Activated T-helper 1 cell treated with anti-CD3 and anti-CD28 coated beads, Interleukin-12 subunit alpha, Interleukin-12 subunit beta, Interleukin-2, Interleukin-4 antibody, amounts not matched to agents 30 ng/mL and 10 ng/mL and 1 ng/mL, durations not matched to agents 14 hours and 24 hours and 36 hours (primary cell): ENCODE results near the gene CASP10. TPM values are rescaled to one million over a fixed set of nuclear protein-coding genes. Genes with fewer than 3 reads are reported as not detected.

Experiments used
- DNase-seq: peaks from one replicate; pipeline ENCODE4 v3.0.0; 2021; ENCODE audit warnings: low spot score
- H3K27ac Mint-ChIP-seq: one replicate; pipeline ENCODE4 v1.8.0; 2021; ENCODE audit warnings: mild to moderate bottlenecking, mixed read lengths
- H3K27me3 Mint-ChIP-seq: one replicate; pipeline ENCODE4 v1.8.0; 2022; ENCODE audit warnings: mild to moderate bottlenecking, moderate library complexity, mixed read lengths; ENCODE audit not compliant: insufficient read depth
- H3K36me3 Mint-ChIP-seq: one replicate; pipeline ENCODE4 v1.8.0; 2021; ENCODE audit warnings: low read depth, mixed read lengths
- H3K4me1 Mint-ChIP-seq: one replicate; pipeline ENCODE4 v1.8.0; 2021; ENCODE audit warnings: low read depth, mixed read lengths
- H3K4me3 Mint-ChIP-seq: one replicate; pipeline ENCODE4 v1.8.0; 2021; ENCODE audit warnings: mild to moderate bottlenecking, moderate library complexity, mixed read lengths
- H3K9me3 Mint-ChIP-seq: one replicate; pipeline ENCODE4 v1.8.0; 2021; ENCODE audit warnings: mixed read lengths
- intact Hi-C: fragments of 100-400 bp; cut with micrococcal nuclease; formaldehyde crosslinking; loops from one replicate; pipeline ENCODE4 v1.15.1; 2024
- total RNA-seq: library from RNA; stranded (reverse); gene quantifications from 2 replicates; pipeline ENCODE4 v1.2.3, GENCODE V29; 2022

The CASP10 gene
- total RNA-seq, 1 donor from 2014 or later: 13.5 TPM

DNA sequence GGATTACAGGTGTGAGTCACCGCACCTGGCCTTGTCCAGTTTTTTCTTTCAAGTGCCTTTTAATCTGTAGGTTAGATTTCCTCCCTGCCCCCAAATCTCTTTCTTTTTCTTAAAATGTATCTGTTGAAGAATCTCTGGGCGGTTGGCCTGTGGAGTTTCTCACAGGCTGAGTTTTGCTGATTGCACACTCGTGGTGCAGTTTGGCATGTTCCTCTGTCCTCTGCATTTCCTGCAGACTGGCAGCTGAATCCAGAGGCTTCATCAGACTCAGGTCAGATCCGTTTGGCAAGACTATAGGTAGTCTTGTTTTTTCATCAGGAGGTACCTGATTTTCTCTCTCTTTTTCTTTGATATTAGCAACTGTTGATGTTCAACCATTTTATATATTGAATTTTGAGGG lies 5.5 kb downstream of the CASP10 start:
- H3K9me3 Mint-ChIP-seq: peaks cover 8% of the 10 kb centered on the region
- H3K4me1 Mint-ChIP-seq: peaks cover 80% of the 10 kb centered on the region
- no peak for DNase-seq
- no peak overlapping the region for H3K4me3 Mint-ChIP-seq
- H3K36me3 Mint-ChIP-seq: peaks cover 44% of the 10 kb centered on the region
- intact Hi-C loops: loop anchor here (10.0 kb wide), 1 partner anchor 1076 kb away; the partner anchor contains the start of gene NOP58
- H3K27ac Mint-ChIP-seq: no peak overlapping the region
- no peaks in the 10 kb centered on the region for H3K27me3 Mint-ChIP-seq

DNA sequence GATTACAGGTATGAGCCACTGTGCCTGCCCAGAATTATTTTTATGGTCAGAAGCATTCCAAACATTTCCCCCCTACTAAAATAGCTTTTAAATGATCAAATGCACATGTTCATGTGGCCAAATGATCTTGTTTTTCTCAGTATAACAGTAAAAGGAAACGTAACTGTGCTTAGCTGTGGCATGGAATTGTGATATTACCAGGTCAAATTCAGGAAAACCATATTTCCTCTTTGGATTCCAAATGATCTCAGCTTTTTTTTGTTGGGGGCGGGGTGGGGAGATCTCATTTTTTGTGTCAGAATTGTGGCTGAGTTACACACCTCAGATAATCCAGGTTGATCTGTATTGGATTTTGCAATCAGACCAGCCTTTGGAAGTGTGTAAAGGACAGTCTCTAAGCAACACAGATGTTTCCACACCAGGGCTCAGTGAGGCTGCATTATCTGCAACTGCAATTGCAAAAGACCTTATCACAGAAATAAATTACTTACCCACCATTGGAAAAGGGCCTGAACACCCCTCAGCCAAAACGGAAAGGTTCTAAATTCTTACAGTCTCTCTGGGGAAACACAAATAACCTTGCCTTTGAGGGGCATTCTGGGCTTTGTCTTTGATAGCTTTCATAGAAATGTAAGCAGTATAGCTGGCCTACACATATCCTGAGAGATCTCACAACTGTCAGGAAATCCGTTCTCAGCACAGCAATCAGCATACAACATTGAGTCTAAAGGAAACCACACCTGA lies 8.4 kb downstream of the CASP10 start:
- no peaks in the 10 kb centered on the region for H3K27me3 Mint-ChIP-seq
- H3K4me1 Mint-ChIP-seq: peaks cover 74% of the 10 kb centered on the region
- peaks cover 8% of the 10 kb centered on the region for H3K9me3 Mint-ChIP-seq
- H3K4me3 Mint-ChIP-seq: peak overlapping the region; percentile 20
- DNase-seq: no peak
- peaks cover 53% of the 10 kb centered on the region for H3K36me3 Mint-ChIP-seq
- peak overlapping the region; percentile 73 for H3K27ac Mint-ChIP-seq
- intact Hi-C loops: no loop called here

DNA sequence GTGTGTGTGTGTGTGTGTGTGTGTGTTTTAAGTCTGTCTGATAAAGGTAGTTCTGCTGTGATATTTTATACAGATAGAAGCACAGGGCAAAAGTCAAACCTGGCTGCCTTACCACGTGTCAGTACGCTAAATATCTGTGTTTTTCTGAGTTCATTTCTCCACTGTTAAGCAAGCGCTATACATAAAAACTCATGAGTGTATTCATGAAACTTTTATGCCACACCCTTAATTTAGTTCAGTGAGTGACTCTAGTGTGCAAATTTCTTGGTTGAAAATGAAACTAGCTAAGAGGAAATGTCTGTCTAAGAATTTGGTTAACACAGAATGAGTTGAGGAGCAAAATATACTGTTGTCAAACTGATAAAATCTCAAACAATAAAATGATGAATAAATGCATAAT lies 11.2 kb downstream of the CASP10 start:
- H3K4me1 Mint-ChIP-seq: peaks cover 65% of the 10 kb centered on the region
- H3K27me3 Mint-ChIP-seq: no peaks in the 10 kb centered on the region
- intact Hi-C loops: loop anchor here (1.0 kb wide), 3 partner anchors 10 to 38 kb away; no protein-coding TSS in a partner anchor
- no peaks in the 10 kb centered on the region for H3K9me3 Mint-ChIP-seq
- DNase-seq: no peak
- H3K4me3 Mint-ChIP-seq: peak overlapping the region; percentile 38
- H3K27ac Mint-ChIP-seq: peak overlapping the region; percentile 57
- peaks cover 48% of the 10 kb centered on the region for H3K36me3 Mint-ChIP-seq

DNA sequence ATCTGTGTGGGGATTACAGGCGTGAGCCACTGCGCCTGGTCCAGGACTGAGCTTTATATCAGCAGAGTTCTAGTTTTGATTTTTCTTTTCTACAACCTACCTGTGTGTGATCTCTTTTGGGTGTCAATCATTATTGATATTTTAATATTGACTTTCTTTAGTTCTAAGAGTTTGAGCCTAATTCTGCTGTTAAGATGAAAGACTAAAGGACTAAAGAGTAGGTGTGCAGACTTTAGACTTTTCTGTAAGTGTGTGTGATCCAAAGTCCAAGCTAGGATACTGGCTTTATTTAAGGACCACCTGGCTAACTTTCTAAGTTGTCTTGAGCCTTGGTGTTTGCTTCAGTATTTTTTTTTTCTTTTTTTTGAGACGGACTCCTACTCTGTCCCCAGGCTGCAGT lies 12.4 kb downstream of the CASP10 start:
- H3K9me3 Mint-ChIP-seq: no peaks in the 10 kb centered on the region
- no peak for DNase-seq
- no peak overlapping the region for H3K4me3 Mint-ChIP-seq
- peaks cover 46% of the 10 kb centered on the region for H3K36me3 Mint-ChIP-seq
- no peaks in the 10 kb centered on the region for H3K27me3 Mint-ChIP-seq
- intact Hi-C loops: no loop called here
- H3K4me1 Mint-ChIP-seq: peaks cover 60% of the 10 kb centered on the region
- H3K27ac Mint-ChIP-seq: no peak overlapping the region

DNA sequence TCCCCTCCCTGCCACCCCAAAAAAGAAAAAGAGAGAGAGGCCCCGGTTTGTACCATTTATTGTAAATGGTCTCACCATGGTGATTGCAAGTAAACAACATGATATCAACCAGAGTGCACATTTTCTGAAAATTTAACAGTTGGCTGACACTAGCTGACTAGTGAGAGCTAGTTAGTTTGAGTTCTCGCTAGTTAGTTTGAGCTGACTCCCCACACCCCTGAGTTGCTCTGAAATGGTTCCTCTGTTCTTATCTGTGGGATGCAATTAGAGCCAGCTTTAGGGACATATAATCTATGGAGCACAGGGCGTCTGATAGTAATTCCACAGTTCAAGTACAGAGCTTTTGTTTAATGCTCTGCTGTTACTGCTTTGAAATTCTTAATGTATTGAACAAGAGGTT lies 13.1 kb downstream of the CASP10 start:
- H3K9me3 Mint-ChIP-seq: no peaks in the 10 kb centered on the region
- H3K27ac Mint-ChIP-seq: no peak overlapping the region
- peaks cover 55% of the 10 kb centered on the region for H3K4me1 Mint-ChIP-seq
- H3K36me3 Mint-ChIP-seq: peaks cover 47% of the 10 kb centered on the region
- intact Hi-C loops: no loop called here
- H3K4me3 Mint-ChIP-seq: no peak overlapping the region
- H3K27me3 Mint-ChIP-seq: no peaks in the 10 kb centered on the region
- no peak for DNase-seq

DNA sequence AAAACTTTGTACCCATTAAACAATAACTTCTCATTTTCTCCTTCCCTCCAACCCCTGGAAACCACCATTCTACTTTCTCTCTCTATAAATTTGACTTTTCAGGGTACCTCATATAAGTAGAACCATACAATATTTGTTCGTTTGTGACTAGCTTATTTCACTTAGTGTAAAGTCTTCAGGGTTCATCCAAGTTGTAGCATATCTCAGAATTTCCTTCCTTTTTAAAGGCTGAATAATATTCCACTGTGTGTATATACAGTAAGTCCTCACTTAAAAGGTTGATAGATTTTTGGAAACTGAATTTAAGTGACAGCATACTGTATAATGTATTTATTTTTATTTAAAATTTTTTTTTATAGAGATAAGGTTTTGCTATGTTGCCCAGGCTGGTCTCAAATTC lies 13.9 kb downstream of the CASP10 start:
- intact Hi-C loops: no loop called here
- Mint-ChIP-seq H3K36me3 (peaks cover 49% of the 10 kb centered on the region), H3K27me3 (no peaks in the 10 kb centered on the region), H3K9me3 (no peaks in the 10 kb centered on the region), H3K4me1 (peaks cover 47% of the 10 kb centered on the region), H3K4me3 (no peak overlapping the region), H3K27ac (no peak overlapping the region)
- DNase-seq: no peak

DNA sequence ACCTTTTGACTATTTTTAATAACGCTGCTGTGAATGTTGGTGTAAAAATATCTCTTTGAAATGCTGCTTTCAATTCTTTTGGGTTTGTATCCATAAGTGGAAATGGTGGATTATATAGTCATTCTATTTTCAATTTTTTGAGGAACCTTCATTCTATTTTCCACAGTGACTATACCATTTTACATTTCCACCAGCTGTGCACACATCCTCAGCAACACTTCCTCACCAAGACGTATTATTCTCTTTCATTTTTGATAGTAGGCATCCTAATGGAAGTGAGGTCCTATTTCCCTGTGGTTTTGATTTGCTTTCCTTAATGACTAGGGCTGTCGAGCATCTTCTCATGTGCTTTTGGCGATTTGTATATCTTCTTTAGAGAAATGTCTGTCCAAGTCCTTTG lies 14.8 kb downstream of the CASP10 start:
- H3K4me3 Mint-ChIP-seq: no peak overlapping the region
- H3K27ac Mint-ChIP-seq: no peak overlapping the region
- no peaks in the 10 kb centered on the region for H3K9me3 Mint-ChIP-seq
- DNase-seq: no peak
- intact Hi-C loops: no loop called here
- peaks cover 37% of the 10 kb centered on the region for H3K4me1 Mint-ChIP-seq
- peaks cover 47% of the 10 kb centered on the region for H3K36me3 Mint-ChIP-seq
- H3K27me3 Mint-ChIP-seq: no peaks in the 10 kb centered on the region

DNA sequence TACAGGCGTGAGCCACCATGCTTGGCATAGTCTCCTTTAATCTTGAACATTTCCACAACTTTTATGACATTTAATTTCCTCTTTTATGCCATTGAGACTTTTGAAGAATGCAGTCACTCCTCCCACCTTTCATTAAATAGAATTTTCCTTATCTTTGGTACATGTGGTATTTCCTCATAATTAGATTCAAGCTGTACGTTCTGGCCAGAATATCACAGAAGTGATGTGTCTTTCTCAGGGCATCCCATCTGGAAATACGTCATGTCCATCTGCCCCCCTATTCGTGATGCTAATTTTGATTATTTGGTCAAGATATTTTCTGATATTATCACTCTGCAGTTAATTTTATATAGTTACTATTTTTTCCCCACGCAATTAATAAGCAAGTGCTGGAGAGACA lies 16.9 kb downstream of the CASP10 start:
- no peak overlapping the region for H3K27ac Mint-ChIP-seq
- no peak for DNase-seq
- no peak overlapping the region for H3K4me3 Mint-ChIP-seq
- H3K9me3 Mint-ChIP-seq: no peaks in the 10 kb centered on the region
- H3K4me1 Mint-ChIP-seq: peaks cover 20% of the 10 kb centered on the region
- H3K27me3 Mint-ChIP-seq: no peaks in the 10 kb centered on the region
- intact Hi-C loops: no loop called here
- peaks cover 38% of the 10 kb centered on the region for H3K36me3 Mint-ChIP-seq

DNA sequence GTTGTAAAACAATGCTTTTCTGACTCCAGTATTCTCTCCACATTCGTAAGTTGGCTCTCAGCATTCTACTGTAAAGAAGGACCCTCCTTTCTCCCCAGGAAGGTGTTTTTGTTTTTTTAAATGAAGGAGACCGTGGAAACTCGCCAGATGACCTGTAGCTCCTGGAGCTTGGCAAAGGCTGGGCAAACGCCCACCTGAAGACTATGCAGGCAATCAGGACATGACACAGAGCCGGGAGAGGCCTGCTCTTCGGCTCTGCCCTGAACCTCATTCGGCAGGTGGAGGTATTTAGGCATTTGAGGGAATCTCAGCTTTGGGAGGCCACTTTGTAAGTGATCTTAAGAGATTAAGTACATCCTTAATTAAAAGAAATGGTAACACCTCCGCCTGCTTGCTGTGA lies 17.4 kb downstream of the CASP10 start:
- Mint-ChIP-seq H3K4me3 (no peak overlapping the region), H3K27ac (no peak overlapping the region), H3K4me1 (peaks cover 18% of the 10 kb centered on the region), H3K9me3 (no peaks in the 10 kb centered on the region), H3K36me3 (peaks cover 38% of the 10 kb centered on the region), H3K27me3 (no peaks in the 10 kb centered on the region)
- intact Hi-C loops: no loop called here
- DNase-seq: no peak

DNA sequence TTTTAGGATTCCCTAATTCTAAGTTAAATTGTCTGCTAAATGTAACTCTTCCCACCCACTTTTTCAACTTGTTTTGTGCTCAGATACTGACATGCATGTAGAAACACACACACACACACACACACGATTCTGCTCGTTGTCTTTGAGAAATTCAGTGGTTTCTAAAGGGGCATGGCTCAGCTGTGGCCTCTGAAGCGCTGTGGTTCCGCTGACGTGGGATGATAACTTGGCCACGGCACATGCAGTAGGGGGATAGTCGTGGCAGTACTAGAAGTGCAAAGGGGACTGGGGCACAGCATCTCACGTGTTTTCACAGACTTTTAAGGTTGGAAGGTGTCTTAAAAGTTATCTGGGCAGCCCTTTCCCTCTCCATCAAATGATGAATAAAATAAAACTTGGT lies 18.4 kb downstream of the CASP10 start:
- Mint-ChIP-seq H3K36me3 (peaks cover 36% of the 10 kb centered on the region), H3K27me3 (no peaks in the 10 kb centered on the region), H3K9me3 (no peaks in the 10 kb centered on the region), H3K4me3 (no peak overlapping the region), H3K4me1 (peaks cover 10% of the 10 kb centered on the region), H3K27ac (no peak overlapping the region)
- no peak for DNase-seq
- intact Hi-C loops: no loop called here

DNA sequence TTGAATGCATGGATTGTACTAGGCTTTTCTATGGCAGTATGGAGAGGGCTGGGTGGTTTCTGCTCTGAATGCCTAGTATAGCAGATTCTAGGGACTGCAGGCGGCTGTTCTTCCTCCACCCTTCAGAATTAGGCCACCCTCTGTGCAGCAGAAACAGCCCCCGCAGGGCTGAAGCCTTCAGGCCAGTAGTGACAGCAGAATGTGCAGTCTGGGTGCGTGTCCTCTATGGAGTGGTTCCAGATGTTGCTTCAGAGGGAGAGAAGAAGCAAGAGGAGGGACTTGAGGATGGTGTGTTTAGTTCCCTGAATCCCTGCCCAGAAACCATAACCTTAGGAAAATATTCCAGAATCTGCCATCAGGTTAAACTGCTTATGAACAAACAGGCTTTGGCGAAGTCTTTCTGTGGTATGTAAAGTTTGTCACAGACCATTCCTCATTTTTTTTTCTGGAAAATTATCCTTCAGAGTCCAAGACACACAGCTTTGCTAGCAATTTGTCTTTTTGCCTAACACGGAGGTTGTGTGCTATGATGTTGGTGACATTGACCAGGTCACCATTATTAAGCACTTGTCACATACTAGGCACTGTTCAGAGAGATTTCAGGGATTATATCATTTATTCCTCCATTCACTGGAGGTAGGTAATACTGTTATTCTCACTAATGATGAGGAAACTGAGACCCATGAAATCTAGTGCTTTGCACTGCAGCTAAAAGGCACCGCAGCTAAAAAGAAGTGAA lies 21.1 kb downstream of the CASP10 start:
- Mint-ChIP-seq H3K36me3 (peaks cover 33% of the 10 kb centered on the region), H3K9me3 (no peaks in the 10 kb centered on the region), H3K4me3 (no peak overlapping the region), H3K4me1 (no peaks in the 10 kb centered on the region), H3K27me3 (no peaks in the 10 kb centered on the region), H3K27ac (no peak overlapping the region)
- DNase-seq: no peak
- intact Hi-C loops: no loop called here

DNA sequence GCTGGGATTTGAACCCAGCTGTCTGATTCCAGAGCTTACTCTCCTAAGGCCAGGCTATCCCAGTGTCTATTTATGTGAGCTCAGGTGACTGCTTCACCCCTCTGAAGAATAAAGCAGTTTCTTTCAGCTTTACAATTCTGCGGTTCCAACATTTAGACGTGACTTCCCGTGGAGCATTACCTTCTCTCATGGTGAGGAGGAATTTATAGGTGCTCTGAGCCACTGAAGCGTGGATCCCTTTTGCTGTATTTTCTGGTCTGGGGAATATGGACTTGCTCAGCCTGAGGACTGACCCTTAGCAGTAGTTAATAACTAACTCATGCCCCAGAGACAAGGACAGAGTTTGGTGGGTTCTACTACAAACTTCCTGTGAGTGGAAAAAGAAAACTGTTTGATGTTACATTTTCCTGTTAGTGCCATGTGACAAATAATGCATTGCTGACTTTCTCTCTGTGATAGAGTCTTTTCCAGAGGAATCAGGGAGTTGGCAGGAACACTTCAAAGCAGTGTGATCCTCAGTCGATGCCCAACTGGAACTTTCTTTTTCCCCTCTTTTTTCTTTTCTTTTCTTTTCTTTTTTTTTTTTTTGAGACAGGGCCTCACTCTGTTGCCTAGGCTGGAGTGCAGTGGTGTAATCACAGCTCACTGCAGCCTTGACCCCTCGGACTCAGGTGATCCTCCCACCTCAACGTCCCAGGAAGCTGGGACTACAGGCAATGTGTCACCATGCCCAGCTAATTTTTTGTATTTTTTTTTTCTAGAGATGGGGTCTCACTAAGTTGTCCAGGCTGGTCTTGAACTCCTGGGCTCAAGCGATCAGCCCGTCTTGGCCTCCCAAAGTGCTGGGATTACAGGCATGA lies 21.9 kb downstream of the CASP10 start:
- no peak for DNase-seq
- no peaks in the 10 kb centered on the region for H3K4me1 Mint-ChIP-seq
- H3K36me3 Mint-ChIP-seq: peaks cover 37% of the 10 kb centered on the region
- intact Hi-C loops: no loop called here
- no peaks in the 10 kb centered on the region for H3K9me3 Mint-ChIP-seq
- no peak overlapping the region for H3K27ac Mint-ChIP-seq
- H3K27me3 Mint-ChIP-seq: no peaks in the 10 kb centered on the region
- H3K4me3 Mint-ChIP-seq: no peak overlapping the region

DNA sequence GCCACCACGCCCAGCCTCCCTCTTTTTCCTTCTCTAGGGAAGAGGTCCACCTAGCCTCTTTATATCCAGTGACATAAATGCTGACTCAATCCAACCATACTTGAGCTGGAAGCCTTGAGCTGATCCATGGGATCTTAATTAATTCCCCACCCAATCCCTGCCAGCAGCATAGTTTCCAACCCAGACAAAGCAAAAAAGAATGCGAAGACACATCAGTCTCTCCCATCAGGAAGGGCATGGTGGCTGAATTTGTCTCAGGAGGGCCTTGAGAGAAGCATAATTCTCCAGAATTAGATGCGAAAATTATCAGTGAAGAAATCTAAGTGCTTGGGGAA lies 22.5 kb downstream of the CASP10 start:
- peaks cover 37% of the 10 kb centered on the region for H3K36me3 Mint-ChIP-seq
- no peak overlapping the region for H3K27ac Mint-ChIP-seq
- H3K27me3 Mint-ChIP-seq: no peaks in the 10 kb centered on the region
- H3K4me1 Mint-ChIP-seq: no peaks in the 10 kb centered on the region
- intact Hi-C loops: no loop called here
- H3K4me3 Mint-ChIP-seq: no peak overlapping the region
- no peaks in the 10 kb centered on the region for H3K9me3 Mint-ChIP-seq
- no peak for DNase-seq
